Measurements from ENCODE around the gene IFNGR2.
"Not testable (repeated sequence)": the region's sequence is repeated elsewhere in the genome, so short reads cannot be mapped to it uniquely, and the experiment has no call there.

Gene IFNGR2

GRCh38 chr21:33434770-33435360, 31.7 kb downstream of the IFNGR2 start:
- DNase-seq (ENCODE audit: low read depth in 2 of 2, low spot score in 1 of 2), result no peak

GRCh38 chr21:33437140-33437539, 33.9 kb downstream of the IFNGR2 start:
- DNase-seq (ENCODE audit: low read depth in 2 of 2, low spot score in 1 of 2), result no peak

- no peak for DNase-seq (ENCODE audit: low read depth in 2 of 2, low spot score in 1 of 2)
Measured at GRCh38 chr21:33441489-33442477, 38.6 kb downstream of the IFNGR2 start.

- DNase-seq (ENCODE audit: low read depth in 2 of 2, low spot score in 1 of 2), result no peak
Measured at GRCh38 chr21:33443194-33443593, 40.0 kb downstream of the IFNGR2 start.

- no peak for DNase-seq (ENCODE audit: low read depth in 2 of 2, low spot score in 1 of 2)
Measured at GRCh38 chr21:33444499-33444898, 41.3 kb downstream of the IFNGR2 start.

- not testable (repeated sequence) for DNase-seq (ENCODE audit: low read depth in 2 of 2, low spot score in 1 of 2)
Measured at GRCh38 chr21:33446620-33447019, 43.4 kb downstream of the IFNGR2 start.

- DNase-seq (ENCODE audit: low read depth in 2 of 2, low spot score in 1 of 2), result no peak
Measured at GRCh38 chr21:33449616-33450015, 46.4 kb downstream of the IFNGR2 start.

- DNase-seq (ENCODE audit: low read depth in 2 of 2, low spot score in 1 of 2), result no peak
Measured at GRCh38 chr21:33451634-33452071, 48.4 kb downstream of the IFNGR2 start.

GRCh38 chr21:33452362-33452761, 49.1 kb downstream of the IFNGR2 start:
- no peak for DNase-seq (ENCODE audit: low read depth in 2 of 2, low spot score in 1 of 2)

GRCh38 chr21:33455686-33456446, 52.7 kb downstream of the IFNGR2 start:
- no peak for DNase-seq (ENCODE audit: low read depth in 2 of 2, low spot score in 1 of 2)

- no peak for DNase-seq (ENCODE audit: low read depth in 2 of 2, low spot score in 1 of 2)
Measured at GRCh38 chr21:33458861-33459260, 55.6 kb downstream of the IFNGR2 start.

- DNase-seq (ENCODE audit: low read depth in 2 of 2, low spot score in 1 of 2), result no peak
Measured at GRCh38 chr21:33461538-33462250, 58.5 kb downstream of the IFNGR2 start.

GRCh38 chr21:33469183-33469582, 66.0 kb downstream of the IFNGR2 start:
- not testable (repeated sequence) for DNase-seq (ENCODE audit: low read depth in 2 of 2, low spot score in 1 of 2)

GRCh38 chr21:33470701-33471100, 67.5 kb downstream of the IFNGR2 start:
- DNase-seq (ENCODE audit: low read depth in 2 of 2, low spot score in 1 of 2), result no peak

GRCh38 chr21:33473344-33473743, 70.1 kb downstream of the IFNGR2 start:
- DNase-seq (ENCODE audit: low read depth in 2 of 2, low spot score in 1 of 2), result no peak

GRCh38 chr21:33477066-33477465, 73.9 kb downstream of the IFNGR2 start:
- DNase-seq (ENCODE audit: low read depth in 2 of 2, low spot score in 1 of 2), result no peak

GRCh38 chr21:33478182-33478581, 75.0 kb downstream of the IFNGR2 start:
- DNase-seq (ENCODE audit: low read depth in 2 of 2, low spot score in 1 of 2), result no peak

- DNase-seq (ENCODE audit: low read depth in 2 of 2, low spot score in 1 of 2), result no peak
Measured at GRCh38 chr21:33478935-33479678, 75.9 kb downstream of the IFNGR2 start.

GRCh38 chr21:33479679-33480480, 76.7 kb downstream of the IFNGR2 start, which contains the start of gene TMEM50B:
Gene TMEM50B, minus strand, starts transcription at chr21:33479974. Its CDS starts 11,089 bp downstream, at chr21:33468885.
- peak; percentile 90 to 95 for DNase-seq (ENCODE audit: low read depth in 2 of 2, low spot score in 1 of 2)
